Epidermal melanocyte (primary cell): Measurements from ENCODE around the gene PRND.
A peak's percentile ranks its signal among the peaks of the same experiment; 100 is the strongest.
"Not testable (repeated sequence)": the region's sequence is repeated elsewhere in the genome, so short reads cannot be mapped to it uniquely, and the experiment has no call there.

Source experiments
- DNase-seq: peaks from one replicate; pipeline ENCODE4 v3.0.0; 2011; ENCODE audit warnings: low spot score; ENCODE audit not compliant: insufficient read length

The PRND gene, protein sequence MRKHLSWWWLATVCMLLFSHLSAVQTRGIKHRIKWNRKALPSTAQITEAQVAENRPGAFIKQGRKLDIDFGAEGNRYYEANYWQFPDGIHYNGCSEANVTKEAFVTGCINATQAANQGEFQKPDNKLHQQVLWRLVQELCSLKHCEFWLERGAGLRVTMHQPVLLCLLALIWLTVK

DNA sequence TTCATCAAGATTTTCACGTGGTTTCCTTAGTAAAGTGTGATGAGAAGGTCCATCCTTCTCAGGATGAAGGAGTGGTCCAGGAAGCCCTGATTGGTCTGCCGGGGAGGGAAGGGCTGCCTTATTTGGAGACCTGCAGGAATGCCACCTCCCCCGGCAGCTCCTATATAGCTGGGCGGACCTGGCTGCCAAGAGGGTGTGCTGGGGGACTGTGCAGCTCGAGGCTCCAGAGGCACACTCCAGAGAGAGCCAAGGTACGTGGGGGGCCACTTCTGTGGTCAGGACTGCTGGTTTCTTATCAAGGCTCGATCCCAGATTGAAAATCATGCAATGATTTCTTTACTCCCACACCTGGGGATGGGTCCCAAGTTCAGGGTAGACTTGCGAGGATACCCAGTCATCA lies at the start of gene PRND:
PRND (plus strand) TSS at position 191 of the 400 bp plus-strand sequence. CDS start 2,643 bp downstream, outside the sequence.
- DNase-seq, result no peak

DNA sequence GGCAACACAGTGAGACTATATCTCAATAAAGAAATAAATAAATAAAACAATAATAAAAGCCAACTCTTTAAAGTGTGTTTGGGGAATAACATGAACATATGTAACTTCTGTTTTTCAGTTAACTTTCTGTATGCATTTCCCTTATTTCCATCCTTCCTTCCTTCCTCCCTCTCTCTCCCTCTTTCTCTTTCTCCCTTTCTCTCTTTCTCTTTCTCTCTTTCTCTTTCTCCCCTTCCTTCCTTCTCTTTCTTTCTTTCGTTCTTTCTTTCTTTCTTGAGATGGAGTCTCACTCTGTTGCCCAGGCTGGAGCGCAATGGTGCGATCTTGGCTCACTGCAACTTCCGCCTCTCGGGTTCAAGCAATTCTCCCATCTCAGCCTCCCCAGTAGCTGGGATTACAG lies 48.8 kb upstream of the PRND start:
- no peak for DNase-seq

DNA sequence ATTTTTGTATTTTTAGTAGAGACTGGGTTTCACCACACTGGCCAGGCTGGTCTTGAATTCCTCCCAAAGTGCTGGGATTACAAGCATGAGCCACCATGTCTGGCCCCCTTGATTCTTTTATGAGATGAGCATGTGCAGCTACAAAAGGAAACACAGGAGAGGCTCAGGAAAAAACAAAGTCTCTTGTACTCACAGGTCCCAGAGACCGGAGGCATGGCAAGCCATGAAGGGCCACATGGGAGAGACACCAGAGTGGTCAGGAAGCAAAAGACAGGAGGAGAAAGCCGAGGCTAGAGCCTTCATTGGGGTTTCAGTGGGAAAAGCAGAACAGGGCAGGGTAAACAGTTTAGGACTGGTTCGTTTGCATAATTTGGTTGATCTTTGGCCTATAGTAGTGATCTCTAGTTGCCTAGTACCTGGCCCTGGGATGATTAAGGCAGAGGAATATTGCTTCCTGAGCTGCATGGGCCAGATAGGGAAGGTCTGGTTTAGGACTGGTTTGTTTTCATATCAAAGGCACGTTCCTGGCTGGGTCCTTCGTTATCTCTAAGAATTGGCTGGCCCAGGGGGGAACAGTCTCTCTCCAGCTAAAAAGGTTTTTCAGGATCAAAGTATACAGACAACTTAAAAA lies 48.2 kb upstream of the PRND start:
- DNase-seq, result no peak

DNA sequence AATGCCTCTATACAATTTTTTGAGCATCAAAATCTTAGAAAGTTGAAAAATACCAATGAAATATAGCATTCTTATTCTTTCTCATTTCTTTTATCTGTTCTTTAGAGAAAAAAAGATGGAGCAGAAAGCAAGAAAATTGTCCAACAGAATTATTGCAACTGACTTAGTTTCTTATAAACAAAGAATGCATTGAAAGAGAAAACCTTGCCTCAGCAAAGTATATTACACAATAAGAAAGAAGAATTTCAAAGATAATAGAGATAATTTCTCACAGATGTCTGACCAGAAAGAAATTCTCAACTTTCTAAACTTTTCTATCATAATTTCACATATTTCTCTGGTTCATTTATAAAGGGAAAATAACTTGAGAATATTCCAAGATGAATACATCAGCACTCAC lies 47.0 kb upstream of the PRND start:
- DNase-seq, result peak; percentile 38

DNA sequence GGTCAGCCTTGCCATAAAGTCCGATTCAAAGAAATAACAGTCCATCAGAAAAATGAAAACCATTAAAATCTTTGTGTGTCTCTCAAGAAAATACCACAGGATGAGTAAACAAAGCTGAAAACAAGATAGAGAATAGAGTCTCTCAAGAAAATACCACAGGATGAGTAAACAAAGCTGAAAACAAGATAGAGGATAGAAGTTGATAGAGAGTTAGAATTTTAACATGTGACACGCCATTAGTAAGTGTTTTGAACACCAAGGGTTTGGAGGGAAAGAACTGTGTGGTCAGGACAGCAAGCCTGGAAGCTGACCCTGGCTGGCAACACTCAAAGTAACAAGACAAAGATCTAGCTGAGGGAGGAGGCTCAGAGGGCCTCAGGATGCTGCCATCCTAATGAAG lies 43.9 kb upstream of the PRND start:
- no peak for DNase-seq

DNA sequence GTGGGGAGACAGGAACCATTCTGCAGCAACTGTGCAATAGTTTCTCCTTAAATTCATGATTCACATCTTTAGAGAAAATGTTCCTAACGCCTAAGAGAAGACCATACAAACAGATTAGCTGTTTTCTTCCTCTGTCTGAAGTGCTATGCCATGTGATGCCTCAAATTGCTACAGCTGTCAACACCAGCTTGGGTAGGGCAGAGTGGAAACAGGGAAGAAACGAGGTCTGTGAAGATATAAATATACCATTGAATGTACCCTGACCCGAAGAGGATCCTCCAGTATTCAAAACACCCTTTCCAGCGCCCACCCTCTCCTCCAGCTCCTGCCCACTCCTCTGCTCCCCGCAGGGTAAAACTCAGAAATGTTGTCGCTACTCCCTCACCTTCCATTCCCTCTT lies 40.3 kb upstream of the PRND start:
- no peak for DNase-seq

DNA sequence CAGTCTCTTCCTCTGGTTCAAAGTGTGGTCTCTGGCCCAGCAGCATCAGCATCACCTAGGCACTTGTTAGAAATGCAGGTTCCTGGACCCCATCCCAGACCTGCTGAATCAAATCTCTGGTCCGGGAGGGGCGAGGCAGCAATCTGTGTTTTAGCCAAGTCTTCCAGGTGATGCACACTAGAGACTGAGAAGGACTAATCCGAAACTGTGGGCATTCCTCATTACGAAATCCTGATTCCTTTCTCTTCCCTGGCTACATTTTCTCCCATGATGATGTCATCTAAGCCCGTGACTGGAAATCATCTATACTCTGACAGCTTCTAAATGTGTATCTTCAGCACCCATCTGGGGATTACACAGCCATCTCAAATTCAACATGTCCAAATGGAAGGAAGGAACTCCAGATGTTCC lies 39.7 kb upstream of the PRND start:
- DNase-seq, result no peak

DNA sequence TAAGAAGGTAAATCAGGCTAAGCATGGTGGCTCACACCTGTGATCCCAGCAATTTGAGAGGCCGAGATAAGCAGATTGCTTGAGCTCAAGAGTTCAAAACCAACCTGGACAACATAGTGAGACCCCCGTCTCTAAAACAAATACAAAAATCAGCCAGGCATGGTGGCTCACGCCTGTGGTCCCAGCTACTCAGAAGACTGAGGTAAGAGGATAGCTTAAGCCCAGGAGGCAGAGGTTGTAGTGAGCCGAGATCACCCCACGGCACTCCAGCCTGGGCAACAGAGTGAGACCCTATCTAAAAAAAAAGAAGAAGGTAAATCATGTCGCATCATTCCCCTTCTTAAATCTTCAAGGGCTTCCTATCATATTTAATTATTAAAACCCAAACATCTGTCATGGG lies 39.0 kb upstream of the PRND start:
- DNase-seq, result no peak

DNA sequence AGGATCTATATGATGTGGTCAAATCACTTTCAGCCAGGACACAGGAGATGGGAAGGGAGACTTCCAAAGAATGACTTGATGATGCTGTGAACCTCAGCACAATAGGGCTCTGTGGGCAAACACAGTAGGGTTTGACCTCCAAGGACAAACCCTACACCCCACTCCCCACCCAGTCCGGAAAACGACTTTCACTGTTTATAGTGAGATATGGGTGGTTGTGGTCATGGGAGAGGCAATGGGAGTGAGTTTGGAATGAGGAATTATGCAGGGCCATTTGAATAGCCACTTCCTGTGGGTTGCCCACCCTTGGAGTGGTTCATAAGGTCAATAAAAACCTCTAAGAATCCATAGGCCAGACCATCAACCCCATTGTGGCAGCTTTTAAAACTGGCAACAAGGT lies 38.4 kb upstream of the PRND start:
- DNase-seq, result no peak

DNA sequence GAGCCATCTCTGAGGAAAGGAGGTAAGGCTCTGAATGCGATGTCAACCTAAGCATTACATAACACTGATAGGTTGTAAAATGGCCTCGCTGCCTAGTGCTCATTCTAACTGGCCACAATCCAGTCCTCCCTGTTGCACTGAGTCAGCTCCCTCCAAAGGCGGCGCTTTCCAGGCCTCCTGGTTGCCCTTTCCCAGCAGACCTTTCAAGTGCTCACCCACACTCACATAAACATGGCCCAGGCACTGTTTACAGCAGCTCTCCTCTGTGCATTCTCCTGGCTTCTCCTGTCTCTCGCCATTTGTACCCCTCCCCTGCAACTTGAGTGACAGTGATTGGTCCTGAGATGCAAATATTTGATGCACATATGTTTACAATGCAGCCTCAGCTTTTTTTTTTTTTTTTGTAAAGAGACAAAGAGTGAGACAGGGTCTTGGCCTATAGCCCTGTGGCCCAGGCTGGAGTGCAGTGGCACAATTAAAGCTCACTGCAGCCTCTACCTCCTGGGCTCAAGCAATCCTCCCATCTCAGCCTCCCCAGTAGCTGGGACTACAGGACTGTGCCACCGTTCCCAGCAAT lies 36.8 kb upstream of the PRND start:
- no peak for DNase-seq

DNA sequence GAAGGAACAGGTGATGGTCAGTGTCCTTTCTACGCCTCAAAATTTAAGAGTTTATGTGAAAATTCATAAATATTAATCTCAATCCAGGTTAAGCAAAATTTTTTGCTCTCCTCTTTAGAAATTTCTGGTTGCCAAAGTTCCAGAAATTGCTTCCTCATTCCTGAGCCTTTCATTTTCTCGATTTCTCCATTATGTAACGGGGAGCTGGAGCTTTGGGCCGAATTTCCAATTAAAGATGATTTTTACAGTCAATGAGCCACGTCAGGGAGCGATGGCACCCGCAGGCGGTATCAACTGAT lies 35.8 kb upstream of the PRND start:
- DNase-seq, result no peak

DNA sequence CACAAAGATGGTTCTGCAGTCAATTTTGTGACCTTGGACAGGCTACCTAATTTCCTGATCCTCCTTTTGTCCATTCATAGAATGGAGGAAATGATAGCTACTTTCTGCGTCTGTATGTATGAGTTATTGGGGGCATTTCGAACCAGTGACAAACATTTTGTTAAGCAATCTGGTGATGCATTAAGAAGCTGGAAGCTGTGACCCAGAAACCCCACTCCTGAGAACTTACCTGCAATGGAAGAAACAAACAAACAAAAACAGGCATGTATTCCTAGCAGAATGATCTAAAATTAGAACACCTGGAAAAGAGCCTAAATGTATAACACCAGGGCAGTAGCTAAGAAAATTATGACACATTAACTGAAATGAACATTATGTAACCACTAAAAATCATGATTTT lies 33.4 kb upstream of the PRND start:
- DNase-seq, result no peak

DNA sequence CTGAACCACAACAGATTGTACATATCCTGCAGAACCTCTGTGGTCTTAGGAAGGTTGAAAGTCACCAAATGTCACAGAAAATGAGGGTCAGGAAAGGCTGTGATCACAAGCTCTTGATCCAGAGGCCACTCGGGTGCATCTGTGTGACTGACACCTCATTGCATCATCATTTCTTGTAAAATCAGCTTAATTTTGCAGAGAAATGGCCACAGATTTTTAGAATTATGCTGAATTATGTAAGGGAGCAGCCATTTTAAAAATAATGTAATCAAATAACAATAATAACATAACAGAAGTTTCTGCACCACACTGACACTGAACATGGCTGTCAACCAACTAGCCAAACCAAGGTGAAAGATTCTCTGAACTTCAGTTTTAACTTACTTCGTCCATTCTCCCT lies 32.5 kb upstream of the PRND start:
- no peak for DNase-seq

DNA sequence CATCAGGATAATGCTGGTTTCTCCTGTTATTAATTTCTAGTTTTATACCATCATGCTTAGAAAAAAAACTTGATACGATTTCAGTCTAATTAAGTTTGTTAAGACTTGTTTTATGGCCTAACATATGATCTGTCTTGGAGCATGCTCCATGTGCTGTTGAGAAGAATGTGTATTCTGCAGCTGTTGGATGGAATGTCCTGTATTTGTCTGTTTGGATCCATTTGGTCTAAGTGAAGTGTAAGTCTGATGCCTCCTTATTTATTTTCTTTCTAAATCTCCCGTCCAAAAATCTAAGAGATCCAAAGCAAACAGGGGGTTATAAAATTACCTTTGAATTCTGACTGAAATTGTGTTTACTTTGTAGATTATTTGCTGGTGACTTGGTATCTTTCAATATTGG lies 30.0 kb upstream of the PRND start:
- no peak for DNase-seq

DNA sequence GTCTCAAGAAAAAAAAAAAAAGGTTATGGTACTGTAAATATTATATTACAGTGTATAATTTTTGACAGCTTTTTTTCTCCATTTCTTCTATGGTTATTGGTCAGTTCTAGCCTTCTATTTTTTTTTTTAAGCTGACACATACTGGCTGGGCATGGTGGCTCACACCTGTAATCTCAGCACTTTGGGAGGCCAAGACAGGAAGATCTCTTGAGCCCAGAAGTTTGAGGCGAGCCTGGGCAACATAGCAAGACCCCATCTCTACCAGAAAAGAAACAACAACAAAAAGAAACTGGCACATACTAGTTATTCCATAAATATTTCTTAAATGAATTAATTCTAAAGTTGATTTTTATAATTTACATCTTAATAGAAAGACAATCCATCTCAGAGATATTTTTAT lies 27.6 kb upstream of the PRND start:
- no peak for DNase-seq

DNA sequence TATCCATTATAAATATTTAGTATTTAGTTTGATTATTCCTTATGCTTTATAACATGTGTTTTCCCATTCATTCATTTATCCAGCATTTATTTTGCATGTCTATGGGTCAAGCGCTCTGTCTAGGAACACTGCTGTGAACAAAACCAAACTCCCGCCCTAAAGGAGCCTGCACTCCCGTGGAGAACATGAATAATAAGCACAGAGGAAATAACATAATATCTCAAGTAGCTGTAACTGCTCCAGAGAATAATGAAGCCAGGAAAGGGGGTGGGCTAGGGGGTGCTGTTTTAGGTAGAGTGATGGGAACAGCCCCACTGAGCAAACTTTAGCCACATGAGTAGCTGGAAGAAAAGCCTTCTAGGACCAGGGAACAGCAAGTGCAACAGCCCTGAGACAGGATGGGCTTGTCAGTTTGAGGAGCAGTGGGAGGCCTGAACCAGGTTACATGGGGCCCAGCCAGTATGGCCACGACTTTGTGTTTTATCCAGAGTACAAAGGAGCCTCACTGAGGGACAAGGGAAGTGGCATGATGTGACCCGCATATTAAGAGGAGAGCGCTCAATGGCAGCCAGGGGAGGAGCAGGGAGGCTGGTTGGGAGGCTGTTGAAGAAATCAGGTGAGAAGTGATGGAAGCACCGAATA lies 24.4 kb upstream of the PRND start:
- DNase-seq, result no peak

DNA sequence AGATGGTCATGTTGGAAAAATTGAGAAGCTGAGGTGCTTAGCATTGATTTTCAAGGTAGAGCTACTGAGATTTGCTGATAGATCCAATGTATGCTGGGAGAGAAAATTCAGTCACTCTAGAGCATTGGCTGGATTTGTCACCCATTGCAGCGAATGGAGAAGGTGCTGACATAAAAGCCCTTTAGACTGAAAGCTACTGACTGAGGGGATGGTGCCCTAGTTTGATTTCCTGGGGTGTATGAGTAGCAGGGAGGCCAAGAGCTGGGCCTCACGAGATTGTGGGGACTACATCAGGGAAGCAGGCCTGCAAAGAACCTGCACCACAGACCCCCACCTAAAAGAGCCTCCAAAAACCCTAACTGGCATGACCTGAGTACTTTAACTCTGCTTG lies 23.9 kb upstream of the PRND start:
- DNase-seq, result no peak

DNA sequence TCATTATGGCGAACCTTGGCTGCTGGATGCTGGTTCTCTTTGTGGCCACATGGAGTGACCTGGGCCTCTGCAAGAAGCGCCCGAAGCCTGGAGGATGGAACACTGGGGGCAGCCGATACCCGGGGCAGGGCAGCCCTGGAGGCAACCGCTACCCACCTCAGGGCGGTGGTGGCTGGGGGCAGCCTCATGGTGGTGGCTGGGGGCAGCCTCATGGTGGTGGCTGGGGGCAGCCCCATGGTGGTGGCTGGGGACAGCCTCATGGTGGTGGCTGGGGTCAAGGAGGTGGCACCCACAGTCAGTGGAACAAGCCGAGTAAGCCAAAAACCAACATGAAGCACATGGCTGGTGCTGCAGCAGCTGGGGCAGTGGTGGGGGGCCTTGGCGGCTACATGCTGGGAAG lies 22.5 kb upstream of the PRND start:
- DNase-seq, result no peak

DNA sequence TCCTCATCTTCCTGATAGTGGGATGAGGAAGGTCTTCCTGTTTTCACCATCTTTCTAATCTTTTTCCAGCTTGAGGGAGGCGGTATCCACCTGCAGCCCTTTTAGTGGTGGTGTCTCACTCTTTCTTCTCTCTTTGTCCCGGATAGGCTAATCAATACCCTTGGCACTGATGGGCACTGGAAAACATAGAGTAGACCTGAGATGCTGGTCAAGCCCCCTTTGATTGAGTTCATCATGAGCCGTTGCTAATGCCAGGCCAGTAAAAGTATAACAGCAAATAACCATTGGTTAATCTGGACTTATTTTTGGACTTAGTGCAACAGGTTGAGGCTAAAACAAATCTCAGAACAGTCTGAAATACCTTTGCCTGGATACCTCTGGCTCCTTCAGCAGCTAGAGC lies 21.8 kb upstream of the PRND start:
- DNase-seq, result no peak

DNA sequence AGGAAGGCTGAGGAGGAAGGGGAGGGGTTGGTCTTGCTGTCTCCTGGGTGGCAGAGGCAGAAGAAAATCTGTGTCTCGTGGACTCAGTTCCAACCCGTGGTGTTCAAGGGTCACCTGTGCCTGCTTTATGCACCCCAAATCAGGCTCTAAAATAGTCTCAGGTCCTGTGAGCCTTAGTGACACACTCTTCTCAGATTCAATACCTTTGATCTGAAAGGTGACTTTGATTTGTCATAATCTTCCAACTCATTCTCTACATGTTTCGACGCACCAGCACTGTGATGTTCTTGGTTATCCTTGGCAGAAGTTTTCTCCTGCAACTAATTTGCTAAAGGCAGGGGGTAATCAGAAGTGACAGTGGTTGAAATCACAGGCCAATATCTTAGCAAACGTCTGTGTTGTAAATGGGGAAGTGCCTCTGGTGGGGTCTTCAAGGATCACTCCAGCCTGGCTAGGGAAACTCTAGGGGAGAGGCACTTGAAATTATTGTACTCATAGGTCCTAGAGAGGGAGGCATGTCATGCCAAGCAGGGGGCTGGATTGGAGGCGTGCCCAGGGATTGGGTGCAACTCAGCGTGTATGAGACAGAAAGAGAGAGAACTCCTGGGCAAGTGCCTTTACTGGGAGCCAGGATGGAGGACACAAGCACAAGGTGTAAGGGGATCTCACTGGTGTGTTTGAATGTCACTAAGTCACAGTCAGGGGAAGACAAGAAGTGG lies 19.0 kb upstream of the PRND start:
- DNase-seq, result no peak

DNA sequence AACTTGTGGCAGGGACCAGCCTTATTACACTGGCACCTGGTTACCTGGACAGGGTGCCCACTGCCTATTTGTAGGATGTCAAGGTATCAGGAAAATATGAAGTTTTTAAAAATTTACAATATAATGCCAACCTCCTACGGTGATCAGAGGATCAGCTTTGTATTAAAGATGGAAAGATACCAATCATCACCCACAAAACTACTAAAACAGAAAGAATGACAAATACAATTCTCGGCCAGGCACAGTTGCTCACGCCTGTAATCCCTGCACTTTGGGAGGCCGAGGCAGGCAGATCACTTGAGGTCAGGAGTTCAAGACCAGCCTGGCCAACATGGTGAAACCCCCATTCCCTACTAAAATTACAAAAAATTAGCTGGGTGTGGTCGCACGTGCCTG lies 18.4 kb upstream of the PRND start:
- DNase-seq, result no peak

DNA sequence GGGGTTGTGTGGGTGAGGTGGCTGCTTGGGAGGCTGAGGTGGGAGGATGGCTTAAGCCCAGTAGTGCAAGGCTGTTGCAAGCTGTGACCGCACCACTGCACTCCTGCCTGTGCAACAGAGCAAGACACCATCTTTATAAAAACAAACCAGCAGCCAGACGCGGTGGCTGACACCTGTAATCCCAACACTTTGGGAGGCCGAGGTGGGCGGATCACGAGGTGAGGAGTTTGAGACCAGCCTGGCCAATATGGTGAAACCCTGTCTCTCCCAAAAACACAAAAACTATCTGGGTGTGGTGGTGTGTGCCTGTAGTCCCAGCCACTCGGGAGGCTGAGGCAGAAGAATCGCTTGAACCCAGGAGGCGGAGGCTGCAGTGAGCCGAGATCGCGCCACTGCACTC lies 14.8 kb upstream of the PRND start:
- not testable (repeated sequence) for DNase-seq
